Mesenchymal stem cell (in vitro differentiated cells and primary cell): ENCODE results near the gene DPF3.
A peak's percentile ranks its signal among the peaks of the same experiment; 100 is the strongest.

Experiments
- DNase-seq: peaks from one replicate; pipeline ENCODE4 v3.0.0-alpha.2; 2013
- H2AFZ ChIP-seq: one replicate; pipeline ENCODE4 v1.6.1; 2013; ENCODE audit warnings: low read depth, mild to moderate bottlenecking, control low read depth, inconsistent platforms, low read length, moderate library complexity
- H2AK5ac ChIP-seq: 2 replicates; pipeline ENCODE4 v1.6.1; 2013; ENCODE audit warnings: low read length, moderate library complexity, mild to moderate bottlenecking, inconsistent platforms; ENCODE audit not compliant: severe bottlenecking
- H2BK120ac ChIP-seq: one replicate; pipeline ENCODE4 v1.6.1; 2013; ENCODE audit warnings: low read depth, mild to moderate bottlenecking, inconsistent platforms, low read length, moderate library complexity
- H2BK12ac ChIP-seq, 2 experiments: one replicate each; pipeline ENCODE4 v1.6.1; 2013; ENCODE audit warnings: inconsistent platforms in 2 of 2, low read length in 2 of 2, mild to moderate bottlenecking in 2 of 2, moderate library complexity in 2 of 2, control low read depth in 1 of 2
- H2BK15ac ChIP-seq: one replicate; pipeline ENCODE4 v1.6.1; 2013; ENCODE audit warnings: mild to moderate bottlenecking, low read depth, inconsistent platforms; ENCODE audit not compliant: poor library complexity, severe bottlenecking
- H2BK5ac ChIP-seq: 2 replicates; pipeline ENCODE4 v1.6.1; 2013; ENCODE audit warnings: low read depth, mild to moderate bottlenecking, low read length, control low read depth, inconsistent platforms; ENCODE audit not compliant: poor library complexity, severe bottlenecking
- H3K14ac ChIP-seq, 2 experiments: one replicate each; pipeline ENCODE4 v1.6.1; 2013; ENCODE audit warnings: inconsistent platforms in 2 of 2, low read length in 2 of 2, control low read depth in 1 of 2, mild to moderate bottlenecking in 1 of 2, moderate library complexity in 1 of 2
- H3K18ac ChIP-seq, 2 experiments: one replicate each; pipeline ENCODE4 v1.6.1; 2013; ENCODE audit warnings: inconsistent platforms in 2 of 2, low read length in 2 of 2, control low read depth in 1 of 2, low read depth in 1 of 2, mild to moderate bottlenecking in 1 of 2
- H3K23ac ChIP-seq, 2 experiments: one replicate each; pipeline ENCODE4 v1.6.1; 2013; ENCODE audit warnings: inconsistent platforms in 2 of 2, low read length in 2 of 2, mild to moderate bottlenecking in 2 of 2, moderate library complexity in 2 of 2, control low read depth in 1 of 2
- H3K27ac ChIP-seq: 2 replicates; pipeline ENCODE4 v1.5.1; 2013; ENCODE audit warnings: mild to moderate bottlenecking, moderate library complexity, low read length, control low read depth, inconsistent platforms; ENCODE audit not compliant: poor library complexity, severe bottlenecking
- H3K27me3 ChIP-seq, 2 experiments: 2 replicates each; pipeline versions ENCODE4 v1.6.1 to v1.7.0; 2013; ENCODE audit warnings: low read length in 2 of 2, mild to moderate bottlenecking in 2 of 2, moderate library complexity in 2 of 2, control low read depth in 1 of 2, inconsistent platforms in 1 of 2; ENCODE audit not compliant: control insufficient read depth in 1 of 2, insufficient read depth in 1 of 2
- H3K36me3 ChIP-seq, 2 experiments: 2 replicates each; pipeline versions ENCODE4 v1.6.1 to v1.7.0; 2013; ENCODE audit warnings: low read length in 2 of 2, control low read depth in 1 of 2, inconsistent platforms in 1 of 2, low read depth in 1 of 2, mild to moderate bottlenecking in 1 of 2; ENCODE audit not compliant: insufficient read depth in 2 of 2, control insufficient read depth in 1 of 2
- H3K4ac ChIP-seq, 2 experiments: one replicate each; pipeline ENCODE4 v1.6.1; 2013; ENCODE audit warnings: inconsistent platforms in 2 of 2, low read length in 2 of 2, mild to moderate bottlenecking in 2 of 2, moderate library complexity in 2 of 2, control low read depth in 1 of 2, low read depth in 1 of 2
- H3K4me1 ChIP-seq: 2 replicates; pipeline ENCODE4 v1.6.1; 2013; ENCODE audit warnings: low read depth, low read length, control low read depth; ENCODE audit not compliant: control insufficient read depth, insufficient read depth
- H3K4me2 ChIP-seq: 2 replicates; pipeline ENCODE4 v1.6.1; 2013; ENCODE audit warnings: low read length, mild to moderate bottlenecking, inconsistent platforms; ENCODE audit not compliant: poor library complexity, severe bottlenecking
- H3K4me3 ChIP-seq, 2 experiments: 2 replicates each; pipeline versions ENCODE4 v1.5.1 to v1.7.0; 2013; ENCODE audit warnings: low read length in 2 of 2, mild to moderate bottlenecking in 2 of 2, control low read depth in 1 of 2, low read depth in 1 of 2; ENCODE audit not compliant: insufficient read depth in 1 of 2
- H3K79me1 ChIP-seq: replicated peaks from 2 replicates; pipeline ENCODE4 v1.6.1; 2013; ENCODE audit warnings: mild to moderate bottlenecking, control low read depth, low read length, inconsistent platforms; ENCODE audit not compliant: poor library complexity, severe bottlenecking
- H3K9ac ChIP-seq: 2 replicates; pipeline ENCODE4 v1.7.0; 2013; ENCODE audit warnings: mild to moderate bottlenecking, low read length, moderate library complexity
- H3K9me3 ChIP-seq: 2 replicates; pipeline ENCODE4 v1.7.0; 2013; ENCODE audit warnings: mild to moderate bottlenecking, low read length; ENCODE audit not compliant: control insufficient read depth
- H4K8ac ChIP-seq: one replicate; pipeline ENCODE4 v1.6.1; 2013; ENCODE audit warnings: inconsistent platforms, mild to moderate bottlenecking, low read length, moderate library complexity
- H4K91ac ChIP-seq: one replicate; pipeline ENCODE4 v1.6.1; 2013; ENCODE audit warnings: mild to moderate bottlenecking, low read length, inconsistent platforms
- WGBS: methylation state at CpG from one replicate; pipeline ENCODE4 v1.1.7; 2013; ENCODE audit warnings: mixed read lengths; 5-methylcytosine and 5-hydroxymethylcytosine counted together

The DPF3 gene

GRCh38 chr14:72892879-72893635, 844 bp downstream of the DPF3 start:
- Histone ChIP-seq H3K4ac (no peak overlapping the region), H2AK5ac (no peak overlapping the region), H4K91ac (no peak overlapping the region), H3K27me3 (peaks cover 0 to 14% of the 10 kb centered on the region in 2 experiments), H2BK12ac (peak overlapping the region in 1 of 2 experiments; percentile 55), H3K18ac (peak overlapping the region in 1 of 2 experiments; percentile 21), H3K27ac (no peak overlapping the region), H3K4me1 (peaks cover 5% of the 10 kb centered on the region), H2BK5ac (peak overlapping the region; percentile 0), H3K9ac (peak overlapping the region; percentile 78), H2AFZ (peak overlapping the region; percentile 44), H2BK120ac (no peak overlapping the region), H3K79me1 (no peaks in the 10 kb centered on the region), H3K4me2 (peak overlapping the region; percentile 84), H4K8ac (no peak overlapping the region), H2BK15ac (no peak overlapping the region), H3K9me3 (no peaks in the 10 kb centered on the region), H3K14ac (peak overlapping the region in 1 of 2 experiments; percentile 63), H3K4me3 (peak overlapping the region; percentile 85 to 93), H3K36me3 (no peaks in the 10 kb centered on the region), H3K23ac (no peak overlapping the region)
- peak; percentile 45 for DNase-seq
- WGBS: under 1% methylated on average over 59 of the region's 68 CpGs

GRCh38 chr14:72892103-72892878, 1.6 kb downstream of the DPF3 start:
- Histone ChIP-seq H3K4me3 (peak overlapping the region; percentile 85 to 93), H3K23ac (peak overlapping the region in 1 of 2 experiments; percentile 98), H3K27ac (peak overlapping the region; percentile 50), H3K79me1 (no peaks in the 10 kb centered on the region), H2AK5ac (no peak overlapping the region), H3K4ac (no peak overlapping the region), H3K27me3 (peaks cover 0 to 14% of the 10 kb centered on the region in 2 experiments), H3K36me3 (no peaks in the 10 kb centered on the region), H3K4me1 (peaks cover 7% of the 10 kb centered on the region), H4K8ac (no peak overlapping the region), H3K4me2 (peak overlapping the region; percentile 84), H3K14ac (no peak overlapping the region), H3K18ac (no peak overlapping the region), H3K9me3 (no peaks in the 10 kb centered on the region), H4K91ac (no peak overlapping the region), H2BK15ac (peak overlapping the region; percentile 13), H2BK120ac (no peak overlapping the region), H2AFZ (no peak overlapping the region), H3K9ac (peak overlapping the region; percentile 78), H2BK5ac (peak overlapping the region; percentile 0), H2BK12ac (peak overlapping the region in 1 of 2 experiments; percentile 29)
- peak; percentile 48 for DNase-seq
- WGBS: under 1% methylated on average over 39 of the region's 47 CpGs

GRCh38 chr14:72891666-72892102, 2.2 kb downstream of the DPF3 start:
- peaks cover 0 to 14% of the 10 kb centered on the region in 2 experiments for H3K27me3 ChIP-seq
- H3K4me1 ChIP-seq: peaks cover 7% of the 10 kb centered on the region
- no peaks in the 10 kb centered on the region for H3K9me3 ChIP-seq
- H3K4ac ChIP-seq: no peak overlapping the region
- H3K79me1 ChIP-seq: peaks cover 1% of the 10 kb centered on the region
- H3K18ac ChIP-seq: no peak overlapping the region
- H3K9ac ChIP-seq: peak overlapping the region; percentile 78
- 2% methylated on average over 13 of the region's 14 CpGs for WGBS
- no peak overlapping the region for H4K91ac ChIP-seq
- H2BK5ac ChIP-seq: no peak overlapping the region
- no peak for DNase-seq
- H2BK15ac ChIP-seq: peak overlapping the region; percentile 13
- H2AFZ ChIP-seq: no peak overlapping the region
- H4K8ac ChIP-seq: no peak overlapping the region
- H2BK120ac ChIP-seq: no peak overlapping the region
- H3K23ac ChIP-seq: no peak overlapping the region
- no peak overlapping the region for H3K14ac ChIP-seq
- H3K4me3 ChIP-seq: peak overlapping the region; percentile 85 to 93
- H2AK5ac ChIP-seq: no peak overlapping the region
- H2BK12ac ChIP-seq: no peak overlapping the region
- H3K36me3 ChIP-seq: no peaks in the 10 kb centered on the region
- H3K27ac ChIP-seq: no peak overlapping the region
- H3K4me2 ChIP-seq: peak overlapping the region; percentile 84

GRCh38 chr14:72889366-72889765, 4.5 kb downstream of the DPF3 start:
- no peak overlapping the region for H4K91ac ChIP-seq
- H3K23ac ChIP-seq: no peak overlapping the region
- H2BK12ac ChIP-seq: peak overlapping the region; percentile 4 to 63
- no peak overlapping the region for H2BK15ac ChIP-seq
- no peak overlapping the region for H3K4ac ChIP-seq
- no peak overlapping the region for H3K4me3 ChIP-seq
- no peaks in the 10 kb centered on the region for H3K36me3 ChIP-seq
- no peak overlapping the region for H2BK5ac ChIP-seq
- H4K8ac ChIP-seq: no peak overlapping the region
- H3K4me1 ChIP-seq: peaks cover 10% of the 10 kb centered on the region
- H3K18ac ChIP-seq: no peak overlapping the region
- H3K9me3 ChIP-seq: no peaks in the 10 kb centered on the region
- H3K4me2 ChIP-seq: no peak overlapping the region
- DNase-seq: no peak
- WGBS: 48% methylated on average over 5 of the region's 5 CpGs
- no peak overlapping the region for H2BK120ac ChIP-seq
- no peak overlapping the region for H2AFZ ChIP-seq
- no peak overlapping the region for H3K9ac ChIP-seq
- H3K27me3 ChIP-seq: peaks cover 0 to 14% of the 10 kb centered on the region in 2 experiments
- H3K14ac ChIP-seq: no peak overlapping the region
- peaks cover 3% of the 10 kb centered on the region for H3K79me1 ChIP-seq
- H2AK5ac ChIP-seq: peak overlapping the region; percentile 22
- H3K27ac ChIP-seq: no peak overlapping the region
